AG10803 (cell line): ENCODE data around the gene S1PR3.

ENCODE experiments used
- DNase-seq: peaks from one replicate; pipeline ENCODE4 v3.0.0; 2010; ENCODE audit warnings: low read depth
- H3K4me3 ChIP-seq: 2 replicates; pipeline ENCODE4 v1.5.1; 2011; ENCODE audit warnings: mild to moderate bottlenecking, low read length, control low read depth
- CTCF ChIP-seq: conservative IDR thresholded peaks from 2 replicates; pipeline ENCODE4 v1.5.1; 2011; ENCODE audit warnings: mild to moderate bottlenecking, low read length, control low read depth, inconsistent platforms

The S1PR3 gene

GRCh38 chr9:89053301-89053700, 62.0 kb downstream of the S1PR3 start:
- no peak overlapping the region for H3K4me3 ChIP-seq
- DNase-seq = no peak
- no peak for TF ChIP-seq CTCF
